BE2C (cell line): ENCODE data around the gene MRPL37.

Experiments used
- DNase-seq: peaks from one replicate; pipeline ENCODE4 v3.0.0-alpha.2; 2020
- H3K27me3 ChIP-seq: fragments of 250-450 bp; sonication (Bioruptor Pico); 2 replicates; pipeline ENCODE4 v1.5.1; 2020; ENCODE audit warnings: mild to moderate bottlenecking
- H3K36me3 ChIP-seq: fragments of 250-450 bp; sonication (Bioruptor Pico); 2 replicates; pipeline ENCODE4 v1.5.1; 2020; ENCODE audit warnings: mild to moderate bottlenecking
- H3K4me1 ChIP-seq: fragments of 250-450 bp; sonication (Bioruptor Pico); 2 replicates; pipeline ENCODE4 v1.5.1; 2020
- H3K4me3 ChIP-seq: 2 replicates; pipeline ENCODE4 v1.5.1; 2011; ENCODE audit warnings: low read depth, low read length
- H3K9me3 ChIP-seq: fragments of 250-450 bp; sonication (Bioruptor Pico); 2 replicates; pipeline ENCODE4 v1.5.1; 2020
- CTCF ChIP-seq: IDR thresholded peaks from 2 replicates; pipeline ENCODE4 v1.5.1; 2012; ENCODE audit warnings: mild to moderate bottlenecking, low read depth, low read length

MRPL37 gene

GRCh38 chr1:54245501-54245900, 45.5 kb downstream of the MRPL37 start:
- Histone ChIP-seq H3K27me3 (no peaks in the 10 kb centered on the region), H3K4me3 (no peak overlapping the region), H3K9me3 (no peaks in the 10 kb centered on the region), H3K36me3 (no peaks in the 10 kb centered on the region; the same call in 1 of the 2 replicates), H3K4me1 (no peaks in the 10 kb centered on the region)
- DNase-seq: no peak
- TF ChIP-seq CTCF: no peak

GRCh38 chr1:54246116-54246721, 46.3 kb downstream of the MRPL37 start:
- Histone ChIP-seq H3K27me3 (no peaks in the 10 kb centered on the region), H3K4me1 (no peaks in the 10 kb centered on the region), H3K36me3 (no peaks in the 10 kb centered on the region; the same call in 1 of the 2 replicates), H3K9me3 (no peaks in the 10 kb centered on the region), H3K4me3 (no peak overlapping the region)
- DNase-seq: no peak
- no peak for TF ChIP-seq CTCF

GRCh38 chr1:54247863-54248515, 48.0 kb downstream of the MRPL37 start:
- Histone ChIP-seq H3K9me3 (no peaks in the 10 kb centered on the region), H3K4me1 (no peaks in the 10 kb centered on the region), H3K36me3 (no peaks in the 10 kb centered on the region; the same call in 1 of the 2 replicates), H3K4me3 (no peak overlapping the region), H3K27me3 (no peaks in the 10 kb centered on the region)
- DNase-seq: no peak
- TF ChIP-seq CTCF: no peak

DNA sequence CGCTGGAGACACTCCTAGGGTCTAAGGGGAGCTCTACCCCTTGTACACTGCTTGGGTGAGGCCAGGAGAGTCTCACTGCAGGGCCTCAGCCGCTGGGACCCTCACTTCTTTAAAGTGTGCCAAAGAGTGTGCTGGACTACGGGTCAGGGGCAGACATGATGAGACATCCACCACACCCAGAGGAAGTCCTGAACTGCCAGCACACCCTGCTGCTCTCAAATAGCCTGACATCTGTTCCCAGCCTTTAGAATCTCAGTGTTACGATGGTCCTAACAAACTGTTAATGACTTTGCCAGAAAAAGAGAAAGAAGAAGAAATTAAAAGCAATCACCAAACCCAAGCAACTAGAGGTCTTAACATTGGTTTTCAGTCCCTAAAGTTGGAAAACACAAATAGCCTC, 49.0 kb downstream of the MRPL37 start:
- TF ChIP-seq CTCF: no peak
- H3K4me1 ChIP-seq: no peaks in the 10 kb centered on the region
- H3K9me3 ChIP-seq: no peaks in the 10 kb centered on the region
- no peak for DNase-seq
- no peak overlapping the region for H3K4me3 ChIP-seq
- no peaks in the 10 kb centered on the region; the same call in 1 of the 2 replicates for H3K36me3 ChIP-seq
- no peaks in the 10 kb centered on the region for H3K27me3 ChIP-seq

DNA sequence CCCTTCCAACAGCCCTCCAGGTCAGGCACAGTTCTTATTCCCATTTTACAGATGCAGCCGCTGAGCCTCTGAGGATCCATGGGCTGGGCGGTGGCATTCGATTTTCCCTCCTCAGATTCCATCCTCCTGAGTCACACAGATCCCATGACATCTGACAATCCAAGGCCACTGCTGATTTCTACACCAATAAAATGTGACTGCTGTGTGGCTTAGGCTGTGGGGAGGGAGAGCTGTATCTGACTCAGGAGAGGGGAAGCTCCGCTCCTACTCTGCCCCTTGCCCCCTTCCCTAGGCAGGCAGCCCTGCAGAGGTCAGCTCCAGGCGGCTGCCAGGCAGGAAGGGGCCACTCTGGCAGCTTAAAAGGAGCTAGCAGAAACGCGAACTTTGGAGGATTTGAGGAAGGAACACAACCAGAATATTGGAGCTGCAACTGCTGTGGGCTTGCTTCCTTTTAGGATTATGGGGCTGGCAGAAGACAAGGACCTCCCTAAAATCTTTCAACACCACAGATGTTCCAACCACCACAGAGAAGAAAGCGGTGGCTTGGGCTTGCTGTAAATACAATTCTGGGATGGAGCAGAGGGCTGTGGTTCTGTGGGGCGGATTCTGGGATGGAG, 50.0 kb downstream of the MRPL37 start:
- Histone ChIP-seq H3K27me3 (no peaks in the 10 kb centered on the region), H3K36me3 (no peaks in the 10 kb centered on the region; the same call in 1 of the 2 replicates), H3K9me3 (no peaks in the 10 kb centered on the region), H3K4me1 (no peaks in the 10 kb centered on the region; the same call in 1 of the 2 replicates), H3K4me3 (no peak overlapping the region)
- no peak for TF ChIP-seq CTCF
- no peak for DNase-seq

GRCh38 chr1:54250670-54251069, 50.7 kb downstream of the MRPL37 start:
- DNase-seq: no peak
- Histone ChIP-seq H3K27me3 (no peaks in the 10 kb centered on the region), H3K4me1 (no peaks in the 10 kb centered on the region; the same call in 1 of the 2 replicates), H3K4me3 (no peak overlapping the region), H3K36me3 (no peaks in the 10 kb centered on the region), H3K9me3 (no peaks in the 10 kb centered on the region)
- TF ChIP-seq CTCF: no peak
